HG03342 (cell line): ENCODE data around the gene ENDOV.
A peak's percentile ranks its signal among the peaks of the same experiment; 100 is the strongest.

Source experiments
- ATAC-seq: cut with Tn5 transposase; IDR thresholded peaks from one replicate; pipeline ENCODE4 v1.9.1; 2021; ENCODE audit warnings: mild to moderate bottlenecking, moderate library complexity; ENCODE audit not compliant: unreplicated experiment

The ENDOV gene

GRCh38 chr17:80447790-80448189 lies 32.8 kb downstream of the ENDOV start:
- no peak for ATAC-seq

- ATAC-seq = no peak
Measured at GRCh38 chr17:80449194-80449929, 34.4 kb downstream of the ENDOV start.

DNA sequence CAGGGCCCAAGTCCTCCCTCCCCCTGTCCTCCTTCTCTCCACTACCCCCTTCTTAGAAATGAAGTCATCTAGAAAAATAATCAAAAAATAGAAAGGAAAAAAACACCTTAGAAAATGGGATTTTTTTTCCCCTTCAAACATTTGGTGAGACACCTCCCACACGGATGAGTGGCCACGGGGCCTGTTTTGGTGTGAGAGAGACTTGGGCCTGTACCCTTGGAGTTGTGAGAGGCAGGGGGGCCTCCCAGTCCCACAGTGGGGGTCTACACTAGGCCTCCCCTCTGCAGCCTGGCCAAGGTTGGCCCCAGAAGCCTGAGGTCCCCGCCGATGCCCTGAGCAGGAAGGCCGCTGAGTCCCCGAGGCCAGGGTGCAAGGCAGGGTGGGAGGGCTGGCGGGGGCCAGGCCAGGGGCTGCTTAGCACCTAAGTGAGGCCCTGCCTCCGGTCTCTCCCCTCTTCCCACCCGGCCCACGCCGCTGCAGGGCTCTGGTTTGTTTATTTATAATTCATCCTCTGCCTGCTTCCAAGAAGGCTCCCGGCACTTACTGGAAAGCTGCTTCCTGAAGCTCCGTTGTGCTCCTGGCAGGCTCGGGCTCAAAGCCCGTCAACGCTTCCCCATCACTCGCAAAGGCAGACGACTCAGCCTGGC lies 35.1 kb downstream of the ENDOV start:
- ATAC-seq = no peak

GRCh38 chr17:80451104-80451775 lies 36.3 kb downstream of the ENDOV start:
- ATAC-seq = no peak

DNA sequence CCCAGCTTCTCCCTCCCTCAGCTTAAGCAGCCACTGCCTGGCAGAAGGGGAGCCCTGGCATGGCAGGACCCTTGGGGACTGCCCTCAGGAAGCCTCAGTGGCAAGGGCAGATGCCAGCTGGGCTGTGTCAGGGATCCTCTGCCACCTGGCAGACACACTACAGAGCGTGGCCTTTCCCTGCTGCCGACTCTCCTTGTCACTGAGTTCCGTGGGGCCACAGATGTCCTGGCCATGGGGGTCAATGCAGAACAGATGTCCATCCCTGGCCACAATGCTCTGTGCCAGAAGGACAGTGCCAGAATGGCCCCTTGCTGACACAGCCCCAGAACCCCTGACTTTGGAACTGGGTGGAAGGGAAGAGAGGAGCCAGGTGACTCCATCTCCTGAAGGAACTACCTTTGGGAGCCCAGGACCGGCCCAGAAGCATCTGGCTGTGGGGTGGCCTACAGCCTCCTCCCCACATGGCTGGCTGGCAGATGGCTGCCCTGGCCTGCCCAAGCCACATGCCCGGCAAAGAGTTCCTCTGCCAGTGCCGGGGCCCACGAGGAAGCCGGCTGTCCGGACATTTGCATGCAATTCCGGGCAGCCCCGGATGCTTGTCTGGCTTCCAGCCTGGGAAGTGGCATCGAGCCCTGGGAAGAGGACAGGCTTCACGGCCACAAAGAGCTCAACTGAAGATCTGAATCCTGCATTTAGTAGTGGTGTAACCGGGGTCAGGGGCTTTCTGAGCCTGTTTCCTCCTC lies 37.4 kb downstream of the ENDOV start:
- ATAC-seq = no peak

DNA sequence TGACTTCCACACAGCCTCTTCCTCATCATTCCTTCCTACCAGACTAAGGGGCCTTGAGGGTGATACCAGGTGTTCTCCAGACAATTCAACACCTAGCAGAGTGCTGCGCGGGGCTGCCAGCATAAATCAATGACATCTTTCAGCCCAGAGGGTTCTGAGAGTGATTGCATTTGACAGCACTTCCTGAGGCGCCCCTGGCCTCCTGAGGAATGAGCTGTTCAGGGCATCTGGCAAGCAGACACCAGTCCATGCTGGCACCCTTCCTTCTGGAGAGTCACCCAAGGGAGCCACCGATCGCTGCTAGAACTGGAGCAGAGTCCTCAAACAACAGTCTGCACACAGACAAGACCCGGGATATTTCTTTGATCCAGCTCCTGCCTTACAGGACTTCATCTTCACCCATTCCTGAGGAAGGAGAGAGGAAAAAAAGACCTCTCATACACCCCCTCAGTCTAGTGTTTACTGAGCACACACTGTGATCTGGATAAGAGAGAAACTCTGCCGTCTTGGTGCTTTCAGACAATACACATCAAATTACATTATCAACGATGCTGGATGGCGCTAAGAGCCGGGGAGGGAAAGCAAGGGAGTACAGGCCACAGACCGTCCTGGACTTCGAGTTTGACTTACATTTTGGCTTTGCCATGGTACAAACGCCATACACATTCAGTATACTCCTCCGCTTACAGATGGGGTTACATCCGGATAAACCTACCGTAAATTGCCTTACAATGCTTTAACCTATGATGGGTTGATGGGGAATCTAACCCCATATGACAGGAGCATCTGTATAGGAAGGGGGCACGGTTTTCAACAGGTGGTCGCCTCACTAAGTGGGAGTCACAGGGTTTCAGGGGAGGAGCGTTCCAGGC lies 38.4 kb downstream of the ENDOV start:
- ATAC-seq = no peak

DNA sequence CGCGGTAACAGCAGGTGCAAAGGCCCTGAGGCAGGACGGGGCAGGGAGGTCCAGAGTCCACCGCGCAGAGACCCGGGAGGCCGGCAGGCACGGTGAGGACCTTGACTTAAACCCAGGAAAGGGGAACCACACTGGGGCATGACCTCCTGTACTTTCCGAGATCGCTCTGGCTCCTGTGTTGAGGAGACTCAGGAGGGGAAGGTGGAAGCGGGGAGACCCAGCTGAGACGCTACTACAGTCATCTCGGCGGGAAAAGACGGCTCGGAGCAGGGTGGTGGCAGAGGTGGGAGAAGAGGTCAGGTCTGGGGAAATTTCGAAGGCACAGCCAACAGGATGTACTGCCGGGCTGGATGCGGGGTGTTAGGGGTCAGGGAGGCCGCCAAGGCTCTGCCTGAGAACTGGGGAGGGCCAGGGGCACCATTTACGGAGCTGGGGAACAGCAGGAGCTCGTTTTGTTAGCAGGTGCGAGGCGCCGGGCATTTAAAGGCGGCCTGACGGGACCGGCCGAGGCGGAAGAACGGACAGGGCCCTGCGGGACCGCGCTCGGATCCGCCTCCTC lies 39.1 kb downstream of the ENDOV start:
- ATAC-seq = no peak

- ATAC-seq = peak; percentile 86
Measured at GRCh38 chr17:80454557-80455335, 39.8 kb downstream of the ENDOV start.

DNA sequence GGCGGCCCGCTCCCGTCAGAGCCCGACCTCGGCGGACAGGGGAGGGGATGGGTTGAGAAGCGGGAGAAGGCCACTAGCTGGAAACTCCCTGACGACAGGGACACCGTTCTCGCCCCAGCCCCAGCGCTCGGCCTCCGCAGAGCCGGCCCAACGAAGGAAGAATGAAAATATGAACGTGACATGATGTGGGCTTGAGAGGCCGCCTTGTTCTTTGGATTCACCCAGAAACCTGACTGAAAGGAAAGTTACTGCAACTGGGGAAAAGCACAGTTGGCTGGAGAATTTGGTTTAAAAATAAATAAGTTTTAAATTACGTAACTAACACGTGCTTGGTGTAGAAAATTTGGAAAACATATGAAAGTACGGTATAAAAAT lies 40.4 kb downstream of the ENDOV start:
- ATAC-seq = no peak

- no peak for ATAC-seq
Measured at GRCh38 chr17:80455784-80456183, 40.8 kb downstream of the ENDOV start.

GRCh38 chr17:80456465-80457235 lies 41.7 kb downstream of the ENDOV start:
- ATAC-seq = no peak

DNA sequence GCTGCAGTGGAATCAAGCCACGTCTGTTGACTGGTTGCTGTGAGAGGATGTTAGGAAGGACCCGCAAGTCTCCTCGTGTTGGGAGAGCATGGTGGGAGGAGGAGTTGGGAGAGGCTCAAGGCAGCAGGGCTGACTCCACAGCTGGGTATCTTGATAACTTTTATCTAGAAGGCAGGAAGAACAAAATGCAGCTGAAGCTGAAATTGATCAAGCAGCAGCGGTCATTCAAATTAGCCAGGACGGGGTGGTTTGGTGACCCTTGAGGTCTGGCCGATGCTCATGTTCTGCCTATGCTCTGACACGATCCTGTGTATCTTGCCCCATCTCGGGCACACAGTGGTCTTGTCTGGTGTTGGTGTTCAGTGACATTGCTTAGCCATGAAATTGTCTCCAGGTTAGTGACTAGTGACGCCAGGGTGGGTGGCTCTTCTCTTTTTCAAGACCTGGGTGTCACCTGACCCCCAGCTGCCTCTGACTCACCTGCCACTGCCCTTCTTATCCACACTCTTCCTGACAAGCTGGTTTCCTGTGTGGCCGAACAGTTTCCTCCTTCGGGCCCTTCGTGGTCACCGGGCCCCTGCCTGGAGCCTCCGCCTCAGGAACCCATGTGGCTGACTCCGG lies 42.4 kb downstream of the ENDOV start:
- ATAC-seq = no peak

DNA sequence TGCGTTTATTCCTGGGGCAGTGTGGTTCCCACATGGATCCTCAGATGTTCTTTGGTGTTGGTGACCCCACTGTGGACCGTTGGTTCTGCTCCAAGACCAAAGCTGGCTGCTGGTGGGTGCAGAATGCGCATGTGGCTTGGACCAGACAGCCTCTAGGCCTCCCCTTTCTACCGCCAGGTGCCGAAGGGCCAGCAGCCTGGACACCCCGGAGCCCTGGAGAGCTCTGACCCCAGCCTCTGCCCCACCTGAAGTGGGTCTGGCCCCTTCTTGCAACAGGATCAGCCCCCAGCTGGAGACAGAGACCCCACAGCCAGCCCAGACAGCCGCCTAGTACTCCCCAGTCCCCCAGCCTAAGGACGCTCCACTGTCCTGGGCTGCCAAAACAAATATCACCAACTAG lies 43.0 kb downstream of the ENDOV start:
- no peak for ATAC-seq

- ATAC-seq = no peak
Measured at GRCh38 chr17:80459234-80459633, 44.3 kb downstream of the ENDOV start.

GRCh38 chr17:80460429-80460834 lies 45.5 kb downstream of the ENDOV start:
- ATAC-seq = no peak

GRCh38 chr17:80461528-80462160 lies 46.7 kb downstream of the ENDOV start:
- no peak for ATAC-seq

- ATAC-seq = no peak
Measured at GRCh38 chr17:80463784-80464400, 48.9 kb downstream of the ENDOV start.
